ENCODE data around the gene CASP10.

CASP10 gene

DNA sequence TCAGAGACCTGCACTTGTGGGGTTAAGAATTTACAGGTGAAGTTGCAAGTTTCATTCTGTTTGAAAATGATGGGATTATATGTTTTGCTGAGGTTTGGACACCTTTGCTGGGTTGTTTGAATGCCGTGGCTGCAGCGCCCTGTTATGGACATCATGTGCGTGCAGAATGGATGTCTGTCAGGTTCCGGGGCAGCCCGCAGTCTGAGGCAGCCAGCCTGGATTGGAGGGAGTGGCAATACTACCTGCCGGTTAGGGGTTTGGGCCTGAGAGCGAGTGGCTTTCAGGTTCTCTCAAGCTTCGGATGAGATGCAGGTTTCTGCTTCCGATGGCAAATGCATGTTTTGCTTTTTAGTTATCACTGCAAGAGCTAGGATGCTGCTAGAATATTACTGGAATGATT, 78.5 kb downstream of the CASP10 start:
- peak in 1 of 2 donors; percentile 7 for ATAC-seq

GRCh38 chr2:201261906-201262305, 79.0 kb downstream of the CASP10 start:
- no peak for ATAC-seq

GRCh38 chr2:201262718-201263117, 79.8 kb downstream of the CASP10 start:
- ATAC-seq: peak; percentile 63 to 64

GRCh38 chr2:201263779-201264178, 80.8 kb downstream of the CASP10 start:
- peak in 1 of 2 donors; percentile 7 for ATAC-seq

GRCh38 chr2:201264472-201265173, 81.7 kb downstream of the CASP10 start:
- no peak for ATAC-seq

DNA sequence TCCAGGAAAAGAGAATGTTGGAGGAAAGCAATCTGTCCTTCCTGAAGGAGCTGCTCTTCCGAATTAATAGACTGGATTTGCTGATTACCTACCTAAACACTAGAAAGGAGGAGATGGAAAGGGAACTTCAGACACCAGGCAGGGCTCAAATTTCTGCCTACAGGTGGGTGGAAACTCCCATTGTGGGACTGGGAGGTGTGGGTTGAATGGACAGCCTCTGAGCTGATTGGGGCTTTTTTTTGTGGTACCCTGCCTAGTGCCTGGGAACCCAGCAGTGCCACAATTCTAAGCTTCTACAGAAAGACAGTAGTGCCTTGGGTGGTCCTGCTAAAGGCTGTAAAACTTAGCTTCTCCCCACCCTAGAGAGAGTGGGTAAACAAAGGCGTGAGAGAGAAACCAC, 83.7 kb downstream of the CASP10 start:
- ATAC-seq: no peak

DNA sequence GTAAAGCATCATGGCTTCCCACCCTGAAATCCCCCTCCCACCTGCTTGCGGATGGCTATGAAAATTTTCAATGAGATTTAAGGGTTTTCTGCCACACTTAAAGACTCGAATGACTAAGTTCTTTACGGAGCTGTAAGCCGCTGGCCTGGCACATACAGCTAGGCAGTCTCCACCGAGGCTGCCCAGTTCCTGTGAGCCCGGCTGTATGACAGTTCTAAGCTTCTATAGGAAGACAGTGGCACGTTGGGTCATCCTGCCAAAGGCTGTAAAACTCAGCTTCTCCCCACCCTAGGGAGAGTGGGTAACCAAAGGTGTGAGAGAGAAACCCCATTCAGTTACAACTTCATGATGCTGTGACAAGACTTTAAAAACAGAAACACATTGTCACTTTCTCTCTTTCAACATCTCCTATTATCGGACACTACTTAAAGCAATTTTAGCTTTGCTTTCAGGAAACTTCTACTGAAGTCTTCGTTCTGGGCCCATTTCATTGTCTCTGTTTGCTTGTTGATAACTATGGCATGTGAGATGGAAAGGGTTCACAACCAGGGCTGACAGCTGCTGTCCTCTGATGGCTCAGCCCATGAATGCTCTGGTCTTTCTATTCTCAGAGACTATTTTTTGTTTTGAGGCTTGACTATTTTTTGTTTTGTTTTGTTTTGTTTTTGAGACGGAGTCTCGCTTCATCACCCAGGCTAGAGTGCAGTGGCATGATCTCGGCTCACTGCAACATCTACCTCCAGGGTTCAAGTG, 84.5 kb downstream of the CASP10 start:
- ATAC-seq: peak in 1 of 2 donors; percentile 24

DNA sequence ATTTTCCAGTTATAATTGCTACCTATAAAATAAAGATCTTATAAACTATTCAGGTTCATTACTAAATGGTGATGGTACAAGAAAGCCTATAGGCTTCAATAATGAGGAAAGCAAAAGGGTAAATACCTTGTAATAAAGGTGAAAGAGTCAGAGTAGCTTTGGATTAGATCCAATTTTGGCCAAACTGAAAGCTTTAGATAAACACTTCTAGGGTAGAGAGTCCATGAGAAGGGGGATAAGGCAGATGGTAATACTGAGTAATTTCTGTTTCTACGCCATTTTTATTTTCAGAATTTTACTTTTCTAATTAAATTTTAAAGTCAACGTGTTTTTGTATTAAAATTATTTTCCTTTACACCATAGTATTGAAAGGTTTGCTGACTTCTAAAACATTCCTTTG, 86.8 kb downstream of the CASP10 start:
- no peak for ATAC-seq

DNA sequence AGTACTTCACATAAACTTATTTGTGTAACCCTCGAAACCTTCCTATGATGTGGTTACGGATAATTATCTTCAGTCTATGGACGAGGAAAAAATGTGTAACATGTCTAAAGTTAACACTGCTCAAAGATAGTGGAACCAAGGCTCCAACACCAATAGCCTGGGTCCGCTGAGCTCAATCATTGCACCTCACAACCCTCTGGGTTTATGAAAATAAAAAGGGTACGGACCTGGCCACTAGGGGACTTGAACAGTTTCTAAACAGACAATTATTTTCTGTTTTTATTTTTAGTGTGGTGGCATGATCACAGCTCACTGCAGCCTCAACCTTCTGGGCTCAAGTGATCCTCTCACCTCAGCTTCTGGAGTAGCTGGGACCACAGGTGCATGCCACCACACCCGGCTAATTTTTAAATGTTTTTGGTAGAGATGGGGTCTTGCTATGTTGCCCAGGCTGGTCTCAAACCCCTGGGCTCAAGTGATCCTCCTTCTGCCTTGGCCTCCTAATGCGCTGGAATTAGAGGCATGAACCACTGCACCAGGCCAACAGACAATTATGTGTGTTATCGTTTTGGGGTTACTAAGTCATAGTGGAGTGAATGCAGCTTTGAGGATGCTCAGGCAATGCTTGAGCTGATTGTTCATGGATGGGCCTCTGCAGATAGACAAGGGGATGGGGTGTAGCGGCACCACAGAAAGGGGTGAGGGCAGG, 87.5 kb downstream of the CASP10 start:
- ATAC-seq: no peak

DNA sequence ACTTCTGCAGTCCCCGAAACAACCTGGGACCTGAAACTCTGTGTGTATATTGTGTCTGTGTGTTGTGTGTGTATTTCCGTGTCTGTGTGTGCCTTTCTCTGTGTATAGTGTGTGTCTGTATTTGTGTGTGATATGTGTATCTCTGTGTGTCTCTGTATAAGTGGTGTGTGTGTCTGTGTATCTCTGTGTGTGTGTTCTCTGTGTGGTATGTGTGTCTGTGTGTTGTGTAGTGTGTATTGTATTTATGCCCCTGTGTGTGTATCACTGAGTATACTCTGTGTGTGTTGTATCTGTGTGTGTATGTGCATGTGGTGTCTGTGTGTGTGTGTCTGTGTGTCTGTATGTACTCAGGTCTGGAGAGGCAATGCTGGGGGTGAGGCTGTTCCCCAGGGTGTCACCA, 89.0 kb downstream of the CASP10 start:
- no peak for ATAC-seq

DNA sequence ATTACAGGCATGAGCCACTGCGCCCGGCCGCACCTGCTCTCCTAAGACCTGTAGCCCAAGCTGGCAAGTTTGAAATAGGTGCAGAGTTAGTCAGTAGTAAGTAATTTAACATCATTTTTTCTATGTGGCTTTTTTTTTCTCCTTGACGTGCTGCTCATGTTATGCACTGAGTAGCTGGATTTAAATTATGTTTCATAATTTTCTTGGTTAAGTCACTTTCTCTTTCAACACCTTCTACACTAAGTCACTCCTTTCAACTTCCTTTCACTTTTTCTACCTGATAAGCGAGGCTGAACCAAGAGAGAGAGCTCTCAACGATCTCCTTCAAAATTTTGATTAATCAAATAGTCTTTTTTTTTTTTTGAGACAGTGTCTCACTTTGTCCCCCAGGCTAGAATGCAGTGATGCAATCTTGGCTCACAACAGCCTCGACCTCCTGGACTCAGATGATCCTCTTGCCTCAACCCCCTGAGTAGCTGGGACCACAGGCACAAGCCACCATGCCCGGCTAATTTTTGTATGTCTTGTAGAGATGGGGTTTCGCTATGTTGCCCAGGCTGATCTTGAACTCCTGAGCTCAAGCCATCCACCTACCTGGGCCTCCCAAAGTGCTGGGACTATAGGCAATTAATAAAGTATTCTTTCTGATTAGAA, 90.5 kb downstream of the CASP10 start:
- peak; percentile 78 to 79 for ATAC-seq

DNA sequence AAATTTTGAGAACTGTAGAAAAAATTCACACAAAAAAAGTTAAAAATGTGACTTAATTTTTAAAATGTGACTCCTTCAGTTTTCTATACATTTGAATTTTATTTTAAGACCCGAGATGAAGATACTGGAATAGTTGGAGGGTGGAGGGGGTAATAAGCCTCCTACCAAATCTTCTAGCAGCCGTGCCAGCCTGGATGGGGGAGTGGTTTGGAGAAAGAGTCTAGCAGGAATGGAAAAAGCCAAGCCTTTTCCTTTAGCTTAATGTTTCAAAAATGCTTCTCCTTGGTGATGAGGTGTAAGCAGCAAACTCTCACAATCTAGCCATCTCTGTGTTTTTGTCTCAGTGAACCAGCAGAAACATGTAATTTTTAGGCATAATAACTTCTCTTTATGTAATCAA, 92.1 kb downstream of the CASP10 start:
- ATAC-seq: no peak

GRCh38 chr2:201275990-201276389, 93.0 kb downstream of the CASP10 start:
- ATAC-seq: no peak

- no peak for ATAC-seq
Observed at GRCh38 chr2:201276511-201276910, 93.6 kb downstream of the CASP10 start.

Data from activated CD4-positive, CD25-positive, alpha-beta regulatory T cell treated with anti-CD3 and anti-CD28 coated beads, Interleukin-2, amount 50 U/mL, for 24 hours (primary cell).